Activated naive CD4-positive, alpha-beta T cell treated with anti-CD3 and anti-CD28 coated beads for 36 hours (primary cell): ENCODE data around the gene PLXNA2. TPM values are rescaled to one million over a fixed set of nuclear protein-coding genes. Genes with fewer than 3 reads are reported as not detected.

Source experiments
- CTCF ChIA-PET: fragments of 350-600 bp; sonication (Branson Sonifier 250); formaldehyde crosslinking; loops from one replicate; lab custom pipeline; 2021; ENCODE audit warnings: antibody characterized with exemption; lab: Charles Lee
- DNase-seq: peaks from one replicate; pipeline ENCODE4 v3.0.0-alpha.2; 2020
- H3K27ac Mint-ChIP-seq: one replicate; pipeline ENCODE4 v1.8.0; 2021; ENCODE audit warnings: mild to moderate bottlenecking, mixed read lengths
- H3K27me3 Mint-ChIP-seq: one replicate; pipeline ENCODE4 v1.8.0; 2021; ENCODE audit warnings: low read depth, mixed read lengths
- H3K36me3 Mint-ChIP-seq: one replicate; pipeline ENCODE4 v1.8.0; 2021; ENCODE audit warnings: low read depth, mixed read lengths
- H3K4me1 Mint-ChIP-seq: one replicate; pipeline ENCODE4 v1.8.0; 2021; ENCODE audit warnings: low read depth, mixed read lengths
- H3K4me3 Mint-ChIP-seq: one replicate; pipeline ENCODE4 v1.8.0; 2021; ENCODE audit warnings: mild to moderate bottlenecking, moderate library complexity, mixed read lengths
- H3K9me3 Mint-ChIP-seq: one replicate; pipeline ENCODE4 v1.8.0; 2021; ENCODE audit warnings: mixed read lengths
- intact Hi-C: fragments of 100-400 bp; cut with micrococcal nuclease; formaldehyde crosslinking; loops from one replicate; pipeline ENCODE4 v1.15.1; 2023
- total RNA-seq, 2 experiments: library from RNA; stranded (reverse); gene quantifications; one replicate each; pipeline ENCODE4 v1.2.3, GENCODE V29; 2021

The PLXNA2 gene
- total RNA-seq, 2 experiments from 2014 or later: 0.26 to 0.35 TPM

GRCh38 chr1:208237241-208237640 is 6.9 kb downstream of the PLXNA2 start:
- Mint-ChIP-seq H3K36me3 (no peaks in the 10 kb centered on the region), H3K27ac (no peak overlapping the region), H3K4me1 (peaks cover 11% of the 10 kb centered on the region), H3K4me3 (no peak overlapping the region), H3K27me3 (peaks cover 35% of the 10 kb centered on the region), H3K9me3 (no peaks in the 10 kb centered on the region)
- CTCF ChIA-PET: interaction anchor here (1.1 to 1.5 kb wide), 3 partner anchors 27 to 150 kb away, joined by 3 to 4 read pairs (median 4); no protein-coding TSS in a partner anchor
- DNase-seq: no peak
- intact Hi-C loops: no loop called here

- Mint-ChIP-seq H3K4me1 (peaks cover 11% of the 10 kb centered on the region), H3K36me3 (no peaks in the 10 kb centered on the region), H3K27me3 (peaks cover 27% of the 10 kb centered on the region), H3K9me3 (no peaks in the 10 kb centered on the region), H3K27ac (no peak overlapping the region), H3K4me3 (no peak overlapping the region)
- intact Hi-C loops: no loop called here
- CTCF ChIA-PET: interaction anchor here (1.0 to 2.6 kb wide), 3 partner anchors 8 to 214 kb away, joined by 3 to 12 read pairs (median 5); partner anchors contain the start of gene PLXNA2
- peak; percentile 24 for DNase-seq
These were observed 8.0 kb downstream of the PLXNA2 start for GRCh38 chr1:208235982-208236761.

GRCh38 chr1:208235356-208235981 is 8.7 kb downstream of the PLXNA2 start:
- H3K27me3 Mint-ChIP-seq: peaks cover 26% of the 10 kb centered on the region
- H3K9me3 Mint-ChIP-seq: no peaks in the 10 kb centered on the region
- H3K36me3 Mint-ChIP-seq: no peaks in the 10 kb centered on the region
- DNase-seq: no peak
- H3K27ac Mint-ChIP-seq: no peak overlapping the region
- CTCF ChIA-PET: interaction anchor here (1.3 to 2.6 kb wide), 2 partner anchors 9 to 214 kb away, joined by 5 to 12 read pairs; partner anchors contain the start of gene PLXNA2
- no peak overlapping the region for H3K4me3 Mint-ChIP-seq
- H3K4me1 Mint-ChIP-seq: peaks cover 11% of the 10 kb centered on the region
- intact Hi-C loops: no loop called here

GRCh38 chr1:208234721-208235120 is 9.5 kb downstream of the PLXNA2 start:
- intact Hi-C loops: no loop called here
- Mint-ChIP-seq H3K4me1 (peaks cover 11% of the 10 kb centered on the region), H3K27ac (no peak overlapping the region), H3K4me3 (no peak overlapping the region), H3K9me3 (no peaks in the 10 kb centered on the region), H3K27me3 (peaks cover 21% of the 10 kb centered on the region), H3K36me3 (no peaks in the 10 kb centered on the region)
- CTCF ChIA-PET: interaction anchor here (2.6 kb wide), 1 partner anchor 10 kb away, joined by 12 read pairs; the partner anchor contains the start of gene PLXNA2
- no peak for DNase-seq

GRCh38 chr1:208233978-208234377 is 10.2 kb downstream of the PLXNA2 start:
- no peaks in the 10 kb centered on the region for H3K36me3 Mint-ChIP-seq
- CTCF ChIA-PET: interaction anchor here (0.9 to 2.6 kb wide), 3 partner anchors 8 to 212 kb away, joined by 4 to 12 read pairs (median 4); partner anchors contain the start of gene PLXNA2
- DNase-seq: no peak
- intact Hi-C loops: no loop called here
- peaks cover 19% of the 10 kb centered on the region for H3K27me3 Mint-ChIP-seq
- H3K27ac Mint-ChIP-seq: no peak overlapping the region
- no peaks in the 10 kb centered on the region for H3K9me3 Mint-ChIP-seq
- H3K4me1 Mint-ChIP-seq: peaks cover 11% of the 10 kb centered on the region
- no peak overlapping the region for H3K4me3 Mint-ChIP-seq

- no peaks in the 10 kb centered on the region for H3K9me3 Mint-ChIP-seq
- no peak overlapping the region for H3K4me3 Mint-ChIP-seq
- CTCF ChIA-PET: interaction anchor here (0.9 to 1.8 kb wide), 3 partner anchors 9 to 212 kb away, joined by 4 to 6 read pairs (median 4); partner anchors contain the start of gene PLXNA2
- peaks cover 11% of the 10 kb centered on the region for H3K4me1 Mint-ChIP-seq
- DNase-seq: no peak
- H3K27me3 Mint-ChIP-seq: peaks cover 21% of the 10 kb centered on the region
- intact Hi-C loops: no loop called here
- H3K36me3 Mint-ChIP-seq: no peaks in the 10 kb centered on the region
- H3K27ac Mint-ChIP-seq: no peak overlapping the region
These were observed 10.6 kb downstream of the PLXNA2 start for GRCh38 chr1:208233546-208233945.

- CTCF ChIA-PET: interaction anchor here (1.6 to 1.8 kb wide), 2 partner anchors 12 to 211 kb away, joined by 4 to 6 read pairs; partner anchors contain the start of gene PLXNA2
- intact Hi-C loops: no loop called here
These were observed 11.5 kb downstream of the PLXNA2 start for GRCh38 chr1:208232662-208233038.

GRCh38 chr1:208231881-208232661 is 12.1 kb downstream of the PLXNA2 start:
- CTCF ChIA-PET: interaction anchor here (1.6 to 1.8 kb wide), 2 partner anchors 13 to 210 kb away, joined by 4 to 6 read pairs; partner anchors contain the start of gene PLXNA2
- Mint-ChIP-seq H3K27me3 (peaks cover 13% of the 10 kb centered on the region), H3K27ac (no peak overlapping the region), H3K36me3 (no peaks in the 10 kb centered on the region), H3K4me3 (no peak overlapping the region), H3K9me3 (no peaks in the 10 kb centered on the region), H3K4me1 (peaks cover 11% of the 10 kb centered on the region)
- intact Hi-C loops: no loop called here
- no peak for DNase-seq

More at GRCh38 chr1:208232662-208233038, 11.5 kb downstream of the PLXNA2 start:
- H3K4me1 Mint-ChIP-seq: peaks cover 11% of the 10 kb centered on the region
- no peaks in the 10 kb centered on the region for H3K9me3 Mint-ChIP-seq
- no peaks in the 10 kb centered on the region for H3K36me3 Mint-ChIP-seq
- no peak overlapping the region for H3K27ac Mint-ChIP-seq
- H3K27me3 Mint-ChIP-seq: peaks cover 16% of the 10 kb centered on the region
- no peak for DNase-seq
- H3K4me3 Mint-ChIP-seq: no peak overlapping the region

- intact Hi-C loops: no loop called here
- H3K4me3 Mint-ChIP-seq: no peak overlapping the region
- no peaks in the 10 kb centered on the region for H3K9me3 Mint-ChIP-seq
- no peak overlapping the region for H3K27ac Mint-ChIP-seq
- DNase-seq: no peak
- CTCF ChIA-PET: interaction anchor here (0.8 to 2.1 kb wide), 2 partner anchors 7 to 209 kb away, joined by 3 to 7 read pairs; no protein-coding TSS in a partner anchor
- no peaks in the 10 kb centered on the region for H3K4me1 Mint-ChIP-seq
- H3K36me3 Mint-ChIP-seq: no peaks in the 10 kb centered on the region
- peaks cover 8% of the 10 kb centered on the region for H3K27me3 Mint-ChIP-seq
These were observed 13.3 kb downstream of the PLXNA2 start for GRCh38 chr1:208230668-208231529.

GRCh38 chr1:208228550-208228949 is 15.6 kb downstream of the PLXNA2 start:
- intact Hi-C loops: no loop called here
- CTCF ChIA-PET: interaction anchor here (2.1 kb wide), 1 partner anchor 10 kb away, joined by 7 read pairs; no protein-coding TSS in a partner anchor
- no peaks in the 10 kb centered on the region for H3K9me3 Mint-ChIP-seq
- peaks cover 8% of the 10 kb centered on the region for H3K27me3 Mint-ChIP-seq
- no peaks in the 10 kb centered on the region for H3K4me1 Mint-ChIP-seq
- H3K27ac Mint-ChIP-seq: no peak overlapping the region
- DNase-seq: no peak
- no peak overlapping the region for H3K4me3 Mint-ChIP-seq
- no peaks in the 10 kb centered on the region for H3K36me3 Mint-ChIP-seq

- DNase-seq: no peak
- intact Hi-C loops: no loop called here
- Mint-ChIP-seq H3K4me3 (no peak overlapping the region), H3K9me3 (no peaks in the 10 kb centered on the region), H3K36me3 (no peaks in the 10 kb centered on the region), H3K27me3 (peaks cover 11% of the 10 kb centered on the region), H3K4me1 (no peaks in the 10 kb centered on the region), H3K27ac (no peak overlapping the region)
- CTCF ChIA-PET: interaction anchor here (0.9 to 1.3 kb wide), 2 partner anchors 11 to 206 kb away, joined by 3 to 4 read pairs; no protein-coding TSS in a partner anchor
These were observed 16.2 kb downstream of the PLXNA2 start for GRCh38 chr1:208228026-208228425.
